IMR-90 (cell line): Measurements from ENCODE around the gene APLF. TPM values are rescaled to one million over a fixed set of nuclear protein-coding genes. Genes with fewer than 3 reads are reported as not detected.

ENCODE experiments used
- ATAC-seq: fragments of 200-7000 bp; cut with Tn5 transposase; 2 replicates; pipeline ENCODE4 v1.9.1; 2020; ENCODE audit warnings: low read depth, mild to moderate bottlenecking, moderate library complexity
- BruUV-seq: library from RNA; stranded (reverse); fragments of 400-500 nt; replicated peaks from 2 replicates; lab custom pipeline; 2021; lab: Mats Ljungman, UMichigan
- CTCF ChIA-PET: fragments of 300-600 bp; formaldehyde crosslinking; extraction: SDS; loops from one replicate; lab custom pipeline; 2021; ENCODE audit warnings: antibody characterized with exemption; lab: Yijun Ruan, JAX
- POLR2A ChIA-PET: fragments of 300-600 bp; sonication (Branson Sonifier 250); formaldehyde crosslinking; loops from one replicate; lab custom pipeline; 2022; ENCODE audit warnings: antibody characterized with exemption; ENCODE audit not compliant: unreplicated experiment; lab: Charles Lee
- DNase-seq: peaks from one replicate; pipeline ENCODE4 v3.0.0; 2013
- H2AFZ ChIP-seq: replicated peaks from 2 replicates; pipeline ENCODE3; 2013; ENCODE audit warnings: low read length, mild to moderate bottlenecking; ENCODE audit not compliant: poor library complexity
- H2AK5ac ChIP-seq: 2 replicates; pipeline ENCODE4 v1.6.1; 2013; ENCODE audit warnings: low read depth, low read length, inconsistent platforms
- H2AK9ac ChIP-seq: replicated peaks from 2 replicates; pipeline ENCODE3; 2013; ENCODE audit warnings: mild to moderate bottlenecking, low read depth, low read length, moderate library complexity; ENCODE audit not compliant: poor library complexity
- H2BK120ac ChIP-seq: 2 replicates; pipeline ENCODE4 v1.6.1; 2013; ENCODE audit warnings: low read depth, low read length, inconsistent platforms
- H2BK15ac ChIP-seq: 3 replicates; pipeline ENCODE4 v1.6.1; 2013; ENCODE audit warnings: low read depth, low read length, inconsistent platforms
- H2BK20ac ChIP-seq: 2 replicates; pipeline ENCODE4 v1.6.1; 2013; ENCODE audit warnings: low read depth, mild to moderate bottlenecking, inconsistent platforms, low read length, moderate library complexity
- H2BK5ac ChIP-seq: 2 replicates; pipeline ENCODE4 v1.6.1; 2013; ENCODE audit warnings: mild to moderate bottlenecking, low read depth, low read length, inconsistent platforms; ENCODE audit not compliant: poor library complexity, severe bottlenecking
- H3K14ac ChIP-seq: replicated peaks from 2 replicates; pipeline ENCODE4 v1.6.1; 2013; ENCODE audit warnings: low read depth, low read length, inconsistent platforms
- H3K18ac ChIP-seq: 2 replicates; pipeline ENCODE4 v1.6.1; 2013; ENCODE audit warnings: low read depth, low read length, control low read depth
- H3K23ac ChIP-seq: 2 replicates; pipeline ENCODE4 v1.6.1; 2013; ENCODE audit warnings: low read depth, low read length, inconsistent platforms
- H3K27ac ChIP-seq: 2 replicates; pipeline ENCODE4 v1.5.1; 2013; ENCODE audit warnings: mild to moderate bottlenecking, control low read depth, low read length; ENCODE audit not compliant: insufficient read depth
- H3K27me3 ChIP-seq: 2 replicates; pipeline ENCODE4 v1.6.1; 2013; ENCODE audit warnings: low read length; ENCODE audit not compliant: control insufficient read depth, insufficient read depth
- H3K36me3 ChIP-seq: 2 replicates; pipeline ENCODE4 v1.6.1; 2013; ENCODE audit warnings: low read length, mixed read lengths; ENCODE audit not compliant: control insufficient read depth, insufficient read depth
- H3K4ac ChIP-seq: 2 replicates; pipeline ENCODE4 v1.6.1; 2013; ENCODE audit warnings: low read depth, low read length, inconsistent platforms
- H3K4me1 ChIP-seq: 2 replicates; pipeline ENCODE4 v1.6.1; 2013; ENCODE audit warnings: low read length, mixed read lengths; ENCODE audit not compliant: control insufficient read depth, insufficient read depth
- H3K4me2 ChIP-seq: 2 replicates; pipeline ENCODE4 v1.6.1; 2013; ENCODE audit warnings: low read depth, mild to moderate bottlenecking, control low read depth, low read length, moderate library complexity
- H3K4me3 ChIP-seq: 2 replicates; pipeline ENCODE4 v1.5.1; 2013; ENCODE audit warnings: low read depth, mild to moderate bottlenecking, control low read depth, low read length, moderate library complexity; ENCODE audit not compliant: insufficient read depth
- H3K56ac ChIP-seq: 2 replicates; pipeline ENCODE4 v1.6.1; 2013; ENCODE audit warnings: low read length, inconsistent platforms; ENCODE audit not compliant: insufficient read depth; ENCODE audit errors: extremely low read depth
- H3K79me1 ChIP-seq, 2 experiments: 2 replicates each; pipeline ENCODE4 v1.6.1; 2013; ENCODE audit warnings: low read length in 2 of 2, inconsistent platforms in 1 of 2, low read depth in 1 of 2
- H3K9ac ChIP-seq: 2 replicates; pipeline ENCODE4 v1.6.1; 2013; ENCODE audit warnings: low read depth, low read length, control low read depth
- H3K9me1 ChIP-seq: 2 replicates; pipeline ENCODE4 v1.6.1; 2013; ENCODE audit warnings: low read length, inconsistent platforms; ENCODE audit not compliant: insufficient read depth
- H3K9me3 ChIP-seq: 2 replicates; pipeline ENCODE4 v1.6.1; 2013; ENCODE audit warnings: low read length; ENCODE audit not compliant: control insufficient read depth, insufficient read depth
- H4K20me1 ChIP-seq: 2 replicates; pipeline ENCODE4 v1.6.1; 2013; ENCODE audit warnings: low read length, inconsistent platforms; ENCODE audit not compliant: insufficient read depth
- H4K5ac ChIP-seq: 2 replicates; pipeline ENCODE4 v1.6.1; 2013; ENCODE audit warnings: mild to moderate bottlenecking, low read depth, low read length, control low read depth
- H4K8ac ChIP-seq, 2 experiments: 2 replicates each; pipeline ENCODE4 v1.6.1; 2013; ENCODE audit warnings: low read depth in 2 of 2, low read length in 2 of 2, control low read depth in 1 of 2, inconsistent platforms in 1 of 2
- H4K91ac ChIP-seq: 2 replicates; pipeline ENCODE4 v1.6.1; 2013; ENCODE audit warnings: low read depth, low read length, inconsistent platforms; ENCODE audit not compliant: insufficient read depth
- BHLHE40 ChIP-seq: fragments of 150-350 bp; IDR thresholded peaks from 2 replicates; pipeline ENCODE4 v1.6.1; 2016; ENCODE audit warnings: mild to moderate bottlenecking, low read depth, low read length
- CEBPB ChIP-seq: IDR thresholded peaks from 2 replicates; pipeline ENCODE4 v1.6.1; 2012; ENCODE audit warnings: low read depth, low read length, improper control_type of control experiment
- CHD1 ChIP-seq: IDR thresholded peaks from 2 replicates; pipeline ENCODE4 v1.6.1; 2012; ENCODE audit warnings: low read depth, low read length, improper control_type of control experiment
- FOS ChIP-seq: fragments of 150-350 bp; IDR thresholded peaks from 2 replicates; pipeline ENCODE4 v1.6.1; 2016; ENCODE audit warnings: low read depth, low read length
- MAFK ChIP-seq: IDR thresholded peaks from 2 replicates; pipeline ENCODE4 v1.6.1; 2012; ENCODE audit warnings: low read depth, low read length, improper control_type of control experiment
- MXI1 ChIP-seq: IDR thresholded peaks from 2 replicates; pipeline ENCODE4 v1.6.1; 2012; ENCODE audit warnings: low read depth, mild to moderate bottlenecking, low read length, moderate library complexity, borderline replicate concordance
- NFE2L2 ChIP-seq: fragments of 150-350 bp; IDR thresholded peaks from 2 replicates; pipeline ENCODE4 v1.6.1; 2016; ENCODE audit warnings: low read depth, mild to moderate bottlenecking, low read length
- POLR2A ChIP-seq: IDR thresholded peaks from 2 replicates; pipeline ENCODE4 v1.6.1; 2012; ENCODE audit warnings: mild to moderate bottlenecking, low read depth, low read length
- RAD21 ChIP-seq: IDR thresholded peaks from 2 replicates; pipeline ENCODE4 v1.6.1; 2012; ENCODE audit warnings: low read length, improper control_type of control experiment
- RCOR1 ChIP-seq: IDR thresholded peaks from 2 replicates; pipeline ENCODE4 v1.6.1; 2012; ENCODE audit warnings: mild to moderate bottlenecking, low read length, improper control_type of control experiment; ENCODE audit not compliant: insufficient replicate concordance
- WGBS, 2 experiments: methylation state at CpG; one replicate each; pipeline versions ENCODE4 v1.1.5 to v1.1.7; 2013; ENCODE audit warnings: missing lambda C conversion rate in 2 of 2; ENCODE audit not compliant: insufficient read length in 1 of 2; ENCODE audit errors: extremely low coverage in 2 of 2; 5-methylcytosine and 5-hydroxymethylcytosine counted together
- dilution Hi-C: fragments of 300-500 bp; cut with HindIII; formaldehyde crosslinking; loops from one replicate; pipeline ENCODE4 v1.14.3; 2018; ENCODE audit warnings: low sequenced_read_pairs; ENCODE audit not compliant: unreplicated experiment
- in situ Hi-C: fragments of 300-500 bp; cut with MboI; formaldehyde crosslinking; loops from 3 replicates; pipeline ENCODE4 v1.14.3; 2019; ENCODE audit warnings: low sequenced_read_pairs, inconsistent platforms, mixed read lengths
- intact Hi-C: fragments of 100-400 bp; cut with micrococcal nuclease; formaldehyde crosslinking; loops from 2 replicates; pipeline ENCODE4 v1.10.0; 2022
- polyA plus RNA-seq, 3 experiments: library from polyadenylated mRNA; depleted of rRNA; stranded (reverse); fragments of >200 nt; gene quantifications; 2 replicates each; pipeline ENCODE4 v1.2.3, GENCODE V29; 2012; ENCODE audit warnings: low replicate concordance in 1 of 3
- total RNA-seq: library from RNA; depleted of rRNA; stranded (reverse); fragments of >200 nt; gene quantifications from 2 replicates; pipeline ENCODE4 v1.2.3, GENCODE V29; 2012
- TF ChIP-seq, protein P1 (sequence below): fragments of 150-350 bp; IDR thresholded peaks from 2 replicates; pipeline ENCODE4 v1.6.1; 2017; ENCODE audit warnings: mild to moderate bottlenecking, antibody characterized with exemption, low read length, low read depth
- TF ChIP-seq, protein P2 (sequence below): fragments of 150-350 bp; IDR thresholded peaks from 2 replicates; pipeline ENCODE4 v1.6.1; 2016; ENCODE audit warnings: low read depth, mild to moderate bottlenecking, low read length, moderate library complexity, borderline replicate concordance

APLF gene
- total and polyA plus RNA-seq, 2 of the 4 experiments (the other 2 are of a cell fraction) = 1.5 to 2.3 TPM

DNA sequence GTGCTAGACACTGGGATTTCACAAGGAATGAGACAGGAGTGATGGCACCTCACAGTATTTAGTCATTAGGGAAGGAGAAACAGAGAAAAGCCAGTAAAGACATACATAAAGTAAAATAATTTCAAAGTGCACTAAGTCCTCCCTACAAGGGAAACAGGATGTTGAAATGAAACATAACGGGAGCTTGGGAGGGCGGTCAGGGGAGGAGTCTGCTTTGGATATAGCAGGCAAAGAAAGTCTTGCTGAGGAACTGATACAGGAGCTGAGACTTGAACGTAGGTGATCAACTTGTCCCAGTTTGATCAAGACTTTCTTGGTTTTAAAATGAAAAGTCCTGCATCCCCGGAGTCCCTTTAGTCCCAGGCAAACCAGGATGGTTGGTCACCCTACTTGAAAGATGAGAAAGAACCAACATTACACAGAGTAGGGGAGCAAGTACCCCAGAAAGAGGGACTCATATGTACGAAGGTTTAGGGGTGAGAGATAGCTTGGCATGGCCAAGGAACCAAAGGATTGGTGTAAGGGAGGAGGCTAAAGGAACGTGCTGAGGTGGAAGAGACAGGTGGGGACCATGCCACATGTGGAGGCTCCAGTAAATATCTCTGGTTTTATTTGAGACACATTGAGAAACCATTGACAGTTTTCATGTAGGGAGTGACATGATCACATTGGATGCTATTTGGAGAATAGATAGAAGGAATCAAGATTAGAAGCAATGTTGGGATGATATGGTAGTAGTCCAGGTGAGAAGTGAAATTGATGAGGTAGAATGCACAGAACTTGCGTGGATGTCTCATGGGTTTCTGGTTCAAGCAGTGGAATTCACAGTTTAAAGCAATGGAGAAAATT lies 28.7 kb upstream of the APLF start:
- Histone ChIP-seq H2AK5ac (no peak overlapping the region), H2BK5ac (no peak overlapping the region), H2BK120ac (no peak overlapping the region), H4K8ac (no peak overlapping the region), H3K9ac (no peak overlapping the region), H4K5ac (no peak overlapping the region), H3K14ac (no peak overlapping the region), H3K9me3 (no peaks in the 10 kb centered on the region), H3K18ac (no peak overlapping the region), H4K91ac (no peak overlapping the region), H4K20me1 (no peaks in the 10 kb centered on the region), H3K27me3 (peaks cover 5% of the 10 kb centered on the region), H2BK15ac (no peak overlapping the region), H2AK9ac (no peak overlapping the region), H2BK20ac (no peak overlapping the region), H3K4me3 (no peak overlapping the region), H3K9me1 (no peaks in the 10 kb centered on the region), H2AFZ (no peak overlapping the region), H3K56ac (no peak overlapping the region), H3K4ac (no peak overlapping the region), H3K4me1 (0 out of 2 replicates have a peak, but pooled peaks cover 2% of the 10 kb centered on the region), H3K23ac (no peak overlapping the region), H3K4me2 (no peak overlapping the region), H3K36me3 (no peaks in the 10 kb centered on the region), H3K27ac (no peak overlapping the region), H3K79me1 (no peaks in the 10 kb centered on the region)
- TF ChIP-seq CHD1 (no peak), POLR2A (no peak), CEBPB (no peak), MXI1 (no peak), BHLHE40 (no peak), MAFK (no peak), RAD21 (no peak), FOS (no peak), NFE2L2 (no peak), RCOR1 (no peak)
- TF ChIP-seq, protein P1, sequence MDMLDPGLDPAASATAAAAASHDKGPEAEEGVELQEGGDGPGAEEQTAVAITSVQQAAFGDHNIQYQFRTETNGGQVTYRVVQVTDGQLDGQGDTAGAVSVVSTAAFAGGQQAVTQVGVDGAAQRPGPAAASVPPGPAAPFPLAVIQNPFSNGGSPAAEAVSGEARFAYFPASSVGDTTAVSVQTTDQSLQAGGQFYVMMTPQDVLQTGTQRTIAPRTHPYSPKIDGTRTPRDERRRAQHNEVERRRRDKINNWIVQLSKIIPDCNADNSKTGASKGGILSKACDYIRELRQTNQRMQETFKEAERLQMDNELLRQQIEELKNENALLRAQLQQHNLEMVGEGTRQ = no peak
- TF ChIP-seq, protein P2, sequence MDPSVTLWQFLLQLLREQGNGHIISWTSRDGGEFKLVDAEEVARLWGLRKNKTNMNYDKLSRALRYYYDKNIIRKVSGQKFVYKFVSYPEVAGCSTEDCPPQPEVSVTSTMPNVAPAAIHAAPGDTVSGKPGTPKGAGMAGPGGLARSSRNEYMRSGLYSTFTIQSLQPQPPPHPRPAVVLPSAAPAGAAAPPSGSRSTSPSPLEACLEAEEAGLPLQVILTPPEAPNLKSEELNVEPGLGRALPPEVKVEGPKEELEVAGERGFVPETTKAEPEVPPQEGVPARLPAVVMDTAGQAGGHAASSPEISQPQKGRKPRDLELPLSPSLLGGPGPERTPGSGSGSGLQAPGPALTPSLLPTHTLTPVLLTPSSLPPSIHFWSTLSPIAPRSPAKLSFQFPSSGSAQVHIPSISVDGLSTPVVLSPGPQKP = no peak
- no peak for ATAC-seq
- BruUV-seq = no TSS peak
- no peak for DNase-seq
- in situ Hi-C loops (no loop called here), intact Hi-C loops (no loop called here), dilution Hi-C loops (no loop called here)
- CTCF ChIA-PET = no interaction called here
- POLR2A ChIA-PET = no interaction called here
- 100% methylated on average over 1 of the region's 7 CpGs; no CpG with 5 or more reads in 1 of the 2 experiments for WGBS, 2 experiments
